ENCODE results near the gene ETFB.

ETFB gene

DNA sequence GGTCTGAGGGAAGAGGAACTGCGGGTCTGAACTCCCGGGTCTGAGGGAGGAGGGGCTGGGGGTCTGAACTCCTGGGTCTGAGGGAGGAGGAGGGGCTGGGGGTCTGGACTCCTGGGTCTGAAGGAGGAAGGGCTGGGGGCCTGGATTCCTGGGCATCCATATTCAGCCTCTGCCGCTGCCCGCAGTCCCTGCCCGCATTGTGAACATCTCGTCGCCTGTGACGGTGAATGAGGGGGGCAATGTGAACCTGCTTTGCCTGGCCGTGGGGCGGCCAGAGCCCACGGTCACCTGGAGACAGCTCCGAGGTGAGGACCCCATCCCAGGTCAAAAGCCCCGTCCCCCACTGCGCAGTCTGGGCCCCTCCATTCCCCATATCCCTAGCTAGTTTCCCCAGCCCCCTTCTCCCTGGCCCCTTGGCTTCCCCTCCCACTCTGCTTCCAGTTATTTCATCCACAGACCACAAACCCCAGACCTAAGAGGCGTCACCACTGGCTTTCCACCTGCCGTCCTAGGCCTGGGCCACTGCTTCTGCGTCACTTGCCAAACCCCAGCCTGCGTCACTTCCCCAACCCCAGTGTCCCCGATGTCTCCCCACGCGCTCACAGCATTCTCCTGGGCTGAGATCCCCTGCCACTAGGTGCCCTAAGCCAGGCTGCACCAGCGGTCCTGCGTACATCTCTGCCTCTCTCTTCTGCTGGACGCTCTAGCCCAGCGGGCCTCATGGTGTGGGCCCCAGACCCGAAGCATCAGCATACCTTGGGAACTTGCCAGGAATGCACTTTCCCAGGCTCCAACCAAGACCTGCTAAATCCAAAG is 40.8 kb downstream of the ETFB start:
- DNase-seq = no peak

DNA sequence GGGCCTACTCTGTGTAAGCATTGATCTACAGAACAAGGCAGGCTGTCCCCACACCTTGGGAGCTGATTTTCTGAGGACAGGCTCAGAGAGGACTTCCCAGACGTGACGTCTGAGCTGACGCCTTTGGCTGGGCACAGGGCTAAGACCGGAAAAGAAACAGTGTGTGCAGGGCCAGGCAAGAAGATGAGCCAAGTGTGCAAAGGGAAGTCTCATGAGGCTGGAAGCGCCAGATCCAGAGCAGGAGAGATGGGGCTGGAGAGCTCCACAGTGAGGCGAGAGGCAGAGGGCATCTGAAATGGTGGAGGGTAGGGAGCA is 42.1 kb downstream of the ETFB start:
- DNase-seq = no peak

DNA sequence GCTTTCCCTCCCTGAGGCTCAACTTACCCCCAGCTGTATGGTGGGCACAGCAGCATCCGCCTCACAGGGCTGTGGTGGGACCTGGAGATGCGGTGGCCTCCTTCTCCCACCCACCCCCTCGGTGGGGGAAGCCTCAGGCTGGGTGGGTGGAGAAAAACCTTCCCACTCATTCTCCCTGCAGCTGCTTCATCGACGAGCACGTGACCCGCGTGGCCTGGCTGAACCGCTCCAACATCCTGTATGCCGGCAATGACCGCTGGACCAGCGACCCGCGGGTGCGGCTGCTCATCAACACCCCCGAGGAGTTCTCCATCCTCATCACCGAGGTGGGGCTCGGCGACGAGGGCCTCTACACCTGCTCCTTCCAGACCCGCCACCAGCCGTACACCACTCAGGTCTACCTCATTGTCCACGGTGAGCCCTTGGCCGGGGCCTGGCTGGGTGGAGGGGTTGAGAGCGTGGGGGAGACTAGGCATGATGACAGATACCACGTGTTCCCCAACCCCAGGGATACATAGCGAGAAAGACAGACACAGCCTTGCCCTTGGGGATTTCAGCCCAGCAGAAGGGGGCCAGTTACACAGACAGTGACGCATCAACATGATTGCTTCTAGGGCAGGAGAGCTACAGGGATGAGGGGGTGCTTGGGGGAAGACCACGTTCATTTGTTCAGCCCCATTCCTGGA is 42.6 kb downstream of the ETFB start:
- no peak for DNase-seq

DNA sequence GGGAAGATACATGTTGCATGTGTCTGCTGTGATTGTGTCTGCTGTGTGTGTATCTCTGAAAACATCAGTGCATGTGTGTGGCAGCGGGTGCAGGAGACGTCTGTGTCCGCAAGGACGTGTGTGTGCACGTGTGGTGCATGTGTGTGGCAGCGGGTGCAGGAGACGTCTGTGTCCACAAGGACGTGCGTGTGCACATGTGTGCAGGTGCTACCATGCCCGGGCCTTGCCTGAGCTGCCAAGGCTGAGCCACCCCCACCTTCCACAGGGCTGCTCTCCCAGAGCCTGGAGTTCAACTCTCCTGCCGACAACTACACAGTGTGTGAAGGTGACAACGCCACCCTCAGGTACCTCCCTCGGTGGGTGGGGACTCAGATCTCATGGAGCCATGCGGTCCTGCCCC is 44.4 kb downstream of the ETFB start:
- DNase-seq = no peak

DNA sequence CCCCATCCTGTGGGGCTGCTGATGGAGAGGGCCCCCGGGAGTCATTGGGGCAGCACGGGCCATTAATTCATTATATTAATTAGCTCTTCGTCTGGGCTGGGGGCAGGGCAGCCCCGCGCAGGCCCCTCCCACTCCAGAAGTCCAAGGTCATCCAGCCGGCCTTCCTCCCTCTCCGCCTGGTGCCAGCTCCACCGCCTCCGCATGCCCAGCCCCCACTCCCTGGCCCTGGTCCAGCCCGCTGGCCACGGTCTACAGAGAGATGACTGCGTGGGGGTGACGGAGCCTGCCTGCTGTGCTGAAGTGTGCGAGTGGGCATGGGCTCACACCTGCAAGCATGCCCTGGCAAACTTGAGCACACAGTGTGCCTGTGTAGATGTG is 45.9 kb downstream of the ETFB start:
- no peak for DNase-seq

DNA sequence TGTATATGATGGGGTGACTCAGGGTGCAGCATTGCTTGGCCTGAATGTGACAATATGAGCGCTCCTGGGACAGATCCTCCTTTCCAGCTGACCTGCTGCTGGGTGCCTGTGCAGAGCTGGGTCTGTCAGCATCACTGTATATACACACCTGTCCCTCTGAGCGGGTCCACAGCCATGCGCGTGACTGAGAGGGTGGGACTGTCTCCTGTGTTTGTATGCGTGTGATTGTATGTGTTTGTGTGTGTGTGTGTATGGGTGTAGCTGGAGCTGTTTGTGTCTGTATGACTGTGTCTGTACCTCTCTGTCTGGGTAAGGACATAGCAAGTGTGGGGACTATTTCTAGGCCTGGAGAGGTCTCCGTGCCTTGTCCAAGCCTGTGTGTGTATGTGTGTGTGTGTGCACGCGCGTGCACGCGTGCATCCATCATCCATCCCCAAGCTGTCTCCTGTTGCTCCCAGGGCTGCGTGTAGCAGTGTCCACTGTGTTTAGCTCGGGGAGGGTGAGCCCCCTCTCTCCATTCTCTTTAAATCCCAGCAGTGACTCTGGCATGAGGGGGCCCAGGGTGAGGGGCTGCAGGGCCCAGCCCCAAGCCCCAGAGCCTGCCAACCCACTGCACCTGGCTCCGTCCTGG is 46.4 kb downstream of the ETFB start:
- no peak for DNase-seq

DNA sequence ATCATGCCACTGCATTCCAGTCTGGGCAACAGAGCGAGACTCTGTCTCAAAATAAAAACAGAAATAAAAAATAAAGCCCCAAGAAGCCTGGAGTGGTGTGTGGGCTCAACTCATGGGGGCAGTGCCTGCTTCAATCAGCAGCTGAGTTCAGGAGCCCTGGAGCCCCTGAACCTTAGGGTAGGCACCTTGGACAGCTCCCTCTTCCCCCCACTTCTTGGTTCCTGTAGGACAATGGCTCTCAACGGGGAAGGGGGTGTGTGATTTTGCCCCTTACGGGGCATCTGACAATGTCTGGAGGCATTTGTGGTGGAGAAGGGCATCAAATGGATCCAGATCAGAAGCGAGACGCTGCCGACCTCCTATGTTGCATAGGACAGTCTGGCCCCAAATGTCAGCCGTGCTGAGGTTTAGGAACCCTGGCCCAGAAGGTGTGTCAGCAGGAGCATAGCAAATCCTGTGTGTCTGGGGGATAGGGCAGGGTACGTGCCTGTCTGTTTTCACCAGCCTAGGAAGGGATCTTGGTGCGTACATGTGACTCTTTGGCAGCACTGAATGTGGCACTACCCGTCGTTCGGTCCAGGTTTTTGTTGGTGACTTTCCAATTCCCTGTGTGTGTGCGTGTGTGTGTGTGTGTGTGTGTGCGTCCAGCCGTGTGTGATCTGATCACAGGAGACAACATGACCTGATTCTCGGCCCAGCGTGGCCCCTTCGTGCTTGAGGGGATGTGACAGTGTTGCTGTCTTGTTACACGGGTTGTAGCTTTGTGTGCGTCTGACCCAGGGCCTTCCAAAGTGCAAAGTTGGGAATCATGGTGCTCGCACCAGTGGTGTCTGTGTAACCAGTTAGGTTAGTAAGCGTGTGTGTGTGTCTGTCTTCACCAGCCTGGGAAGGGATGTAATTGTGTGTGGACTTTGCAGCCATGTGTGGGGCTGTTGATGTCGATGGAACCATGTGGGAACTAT is 47.2 kb downstream of the ETFB start:
- no peak for DNase-seq

DNA sequence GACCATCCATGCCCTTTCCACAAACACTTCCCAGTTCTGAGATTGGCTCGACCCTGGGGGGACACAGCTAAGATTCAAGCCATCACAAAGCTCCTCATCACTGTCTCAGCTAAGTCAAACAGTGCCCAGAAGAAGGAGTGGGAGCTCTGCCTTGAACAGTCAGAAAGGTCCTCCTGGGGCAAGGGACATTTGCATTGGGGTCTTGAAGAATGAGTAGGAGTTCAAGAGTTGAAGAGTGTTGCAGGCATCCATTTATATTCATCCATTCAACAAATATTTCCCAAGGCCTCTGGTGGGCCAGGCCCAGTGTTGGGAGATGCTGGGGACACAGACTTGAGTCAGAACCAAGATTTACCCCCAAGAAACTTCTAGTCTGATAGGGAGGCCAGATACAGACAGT is 48.2 kb downstream of the ETFB start:
- no peak for DNase-seq

DNA sequence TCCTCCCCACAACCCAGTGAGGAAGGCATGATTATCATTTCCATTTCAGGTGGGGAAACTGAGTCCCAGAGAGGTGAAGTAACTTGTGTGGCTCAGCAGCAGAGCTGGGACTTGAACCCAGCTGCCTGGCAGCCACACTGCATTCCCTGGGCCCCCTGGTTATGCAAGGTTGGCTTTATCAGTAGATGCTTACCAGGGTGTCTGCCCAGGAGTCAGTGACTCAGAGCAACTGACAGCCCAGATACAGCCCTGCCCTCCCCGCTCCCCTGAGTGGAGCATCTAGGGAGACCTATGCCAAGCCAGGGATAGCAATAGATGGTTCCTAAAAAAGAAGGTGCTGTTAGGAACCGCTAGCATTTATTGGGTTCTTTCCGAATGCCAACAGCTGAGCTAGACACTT is 48.8 kb downstream of the ETFB start:
- no peak for DNase-seq

DNA sequence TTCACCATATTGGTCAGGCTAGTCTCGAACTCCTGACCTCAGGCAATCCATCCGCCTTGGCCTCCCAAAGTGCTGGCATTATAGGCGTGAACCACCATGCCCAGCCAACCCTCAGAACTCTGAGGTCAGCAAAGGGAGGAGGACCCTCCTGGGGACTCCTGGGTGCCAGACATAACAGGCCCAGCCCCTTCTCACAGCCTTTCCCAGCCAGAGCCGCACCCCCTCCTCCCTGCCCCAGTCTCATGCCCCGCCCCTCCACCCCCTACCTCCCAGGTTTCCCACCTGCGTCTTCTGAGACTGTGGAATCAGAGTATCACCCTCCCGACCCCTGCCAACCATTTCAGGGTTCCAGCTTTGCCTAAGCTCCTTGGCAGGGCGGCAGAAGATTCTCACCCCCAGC is 49.5 kb downstream of the ETFB start:
- DNase-seq = no peak

DNA sequence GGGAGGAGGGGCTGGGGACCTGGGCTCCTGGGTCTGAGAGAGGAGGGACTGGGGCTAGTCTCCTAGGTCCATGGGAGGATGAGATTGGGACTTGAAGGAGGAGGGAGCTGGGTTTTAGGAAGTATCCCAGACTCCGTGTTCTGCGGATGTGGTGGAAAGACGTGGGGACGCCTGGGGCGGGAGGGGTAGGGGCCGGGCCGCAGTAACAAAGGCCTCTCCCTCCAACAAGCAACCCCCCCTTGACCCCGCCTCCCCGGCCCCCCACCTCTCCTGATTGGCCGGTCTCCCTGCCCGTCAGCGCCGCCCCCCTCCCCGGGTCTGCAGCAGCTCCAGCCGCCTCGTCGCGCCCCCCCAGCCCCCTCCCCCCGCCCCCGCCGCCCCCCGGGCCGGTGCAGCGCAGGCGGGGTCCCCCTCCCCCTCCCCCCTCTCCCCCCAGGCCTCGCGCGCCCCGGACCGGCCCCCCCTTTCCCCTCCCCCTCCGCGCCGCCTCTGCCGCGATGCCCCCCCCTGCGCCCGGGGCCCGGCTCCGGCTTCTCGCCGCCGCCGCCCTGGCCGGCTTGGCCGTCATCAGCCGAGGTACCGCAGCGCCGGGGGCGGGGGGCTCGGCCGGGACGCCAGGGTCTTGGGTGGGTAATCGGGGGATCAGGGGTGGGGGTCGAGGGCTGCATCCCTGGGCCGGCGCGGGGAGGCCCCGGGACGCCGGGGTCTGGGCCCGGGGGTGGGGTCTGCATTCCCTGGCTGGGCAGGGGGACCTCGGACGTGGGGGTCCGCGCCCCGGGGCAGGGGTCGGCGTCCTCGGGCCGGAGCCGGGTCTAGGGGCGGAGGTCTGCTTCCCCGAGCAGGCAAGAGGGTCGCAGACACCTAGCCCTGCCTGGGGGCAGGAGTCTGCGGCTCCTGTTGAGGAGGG is 54.6 kb downstream of the ETFB start, which contains the start of gene IGLON5:
TSS of gene IGLON5 (plus strand) at position 294 of the 907 bp plus-strand sequence. CDS start at position 498, 204 bp downstream.
- no peak for DNase-seq

DNA sequence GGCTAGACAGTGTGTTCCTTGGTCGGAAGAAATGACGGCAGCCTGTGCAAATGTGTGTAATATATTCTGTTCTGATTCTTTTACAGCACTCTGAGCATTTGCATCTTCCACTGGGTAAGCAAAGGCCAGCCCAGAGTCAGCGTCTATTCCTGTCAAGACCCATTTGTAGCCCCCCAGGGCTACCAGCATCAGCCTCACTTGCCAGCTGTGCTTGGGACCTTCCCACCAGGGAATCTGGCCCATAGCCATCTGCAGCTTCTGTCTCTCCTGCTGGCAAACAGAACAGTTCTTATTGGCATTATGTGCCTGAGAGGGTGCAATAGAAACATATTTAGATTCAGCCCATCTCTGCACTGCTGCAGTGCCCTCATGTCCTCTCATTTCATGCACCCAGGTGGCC is 60.7 kb downstream of the ETFB start:
- no peak for DNase-seq

DNA sequence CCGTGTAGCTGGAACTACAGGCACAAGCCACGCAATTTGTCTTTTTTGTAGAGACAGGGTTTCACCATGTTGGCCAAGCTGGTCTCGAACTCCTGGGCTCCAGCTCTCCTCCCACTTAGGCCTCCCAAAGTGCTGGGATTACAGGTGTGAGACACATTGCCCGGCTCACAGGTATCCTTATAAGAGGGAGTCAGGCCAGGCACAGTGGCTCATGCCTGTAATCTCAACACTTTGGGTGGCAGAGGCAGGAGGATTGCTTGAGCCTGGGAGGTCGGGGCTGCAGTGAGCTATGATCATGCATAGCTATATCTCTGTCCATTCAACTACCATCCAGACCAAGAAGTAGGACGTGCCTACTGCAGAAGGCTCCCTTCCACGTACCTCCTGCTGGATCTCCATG is 64.9 kb downstream of the ETFB start:
- no peak for DNase-seq

DNA sequence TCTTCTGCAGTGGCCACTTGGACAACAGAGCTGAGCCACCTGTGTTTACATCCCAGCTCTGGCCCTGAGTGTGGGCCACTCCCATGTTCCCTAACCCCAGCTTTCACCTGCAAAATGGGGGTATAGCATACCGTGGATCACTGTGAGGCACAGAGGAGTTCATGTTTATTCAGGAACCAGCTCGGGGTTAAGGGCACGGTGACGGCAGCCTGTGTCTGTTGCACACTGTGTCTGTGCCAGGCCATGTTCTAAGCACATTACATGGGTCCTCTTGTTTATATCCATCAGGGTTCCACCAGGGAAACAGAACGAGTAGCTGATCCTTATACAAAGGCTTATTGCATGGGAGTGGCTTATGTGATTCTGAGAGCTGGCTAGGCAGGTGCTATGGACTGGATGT is 68.8 kb downstream of the ETFB start:
- DNase-seq = no peak

DNA sequence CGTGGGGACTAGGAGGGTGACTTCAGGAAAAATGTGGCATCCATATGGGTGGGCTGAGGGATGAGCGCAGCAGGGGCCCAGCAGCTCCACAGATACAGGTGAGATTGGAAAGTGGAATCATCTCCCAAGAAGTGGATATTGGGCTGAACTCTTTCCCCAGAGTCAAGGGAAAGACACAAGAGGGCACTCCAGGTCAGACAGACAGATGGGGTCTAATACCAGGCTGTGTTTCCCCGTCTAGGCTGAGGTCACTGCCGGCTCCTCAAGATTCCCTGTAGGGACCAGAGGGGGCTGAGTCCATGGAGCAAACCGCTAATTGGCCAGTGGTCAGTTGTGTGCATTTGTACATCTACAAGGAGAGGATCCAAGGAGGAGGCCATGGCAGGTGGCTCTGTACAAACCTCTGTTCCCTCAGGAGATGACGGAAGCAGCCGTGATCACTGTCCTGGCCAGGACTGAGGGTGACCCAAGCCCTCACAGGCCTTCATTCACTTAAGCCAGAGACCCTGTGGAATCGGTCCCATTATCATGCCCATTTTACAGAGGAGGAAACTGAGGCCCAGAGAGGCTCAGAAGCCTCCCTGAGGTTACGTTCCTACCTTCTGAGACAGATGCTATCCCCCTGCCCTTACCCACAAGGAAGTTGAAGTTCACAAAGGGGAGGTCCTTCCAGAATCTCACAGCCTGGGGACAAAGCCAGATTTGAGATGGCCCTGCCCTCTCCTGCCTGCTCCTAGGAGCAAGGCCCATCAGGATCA is 69.7 kb downstream of the ETFB start:
- DNase-seq = no peak

DNA sequence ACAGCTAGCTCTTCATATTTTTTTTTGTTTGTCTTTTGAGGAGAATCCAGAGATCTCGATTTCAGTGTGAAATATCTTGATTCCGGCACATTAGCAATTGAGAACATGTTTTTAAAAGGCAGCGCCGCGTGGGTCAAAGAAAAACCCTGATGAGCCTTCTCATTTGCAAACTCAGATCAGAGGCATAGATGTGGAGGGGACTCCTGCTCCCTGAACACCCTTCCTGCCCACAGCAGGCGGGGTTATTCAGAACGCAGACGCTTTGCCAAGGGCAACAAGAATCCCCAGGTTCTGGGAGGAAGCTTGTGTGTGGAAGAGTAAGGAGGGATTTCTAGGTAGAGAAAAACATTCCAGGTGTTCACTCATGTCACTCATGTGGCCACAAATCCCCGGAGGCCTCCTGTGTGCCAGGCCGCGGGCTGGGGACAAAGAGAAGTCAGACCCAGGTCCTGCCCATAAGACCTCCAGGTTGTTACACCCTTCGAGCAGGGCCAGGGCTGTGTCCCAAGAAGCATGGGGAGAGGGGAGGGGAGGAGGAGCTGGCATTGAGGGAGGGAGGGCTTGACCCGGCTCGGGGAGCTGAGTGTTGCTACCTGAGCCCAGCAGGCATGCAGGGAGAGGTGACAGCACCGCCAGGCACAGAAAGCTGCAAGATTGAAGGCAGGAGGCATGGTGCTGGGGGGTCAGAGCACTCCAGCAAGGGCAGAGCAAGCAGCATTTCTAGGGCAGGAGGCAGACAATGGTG is 70.6 kb downstream of the ETFB start:
- DNase-seq = no peak

Data from cortex of kidney (tissue), 1 donor.